Activated B cell treated with CpG ODN at 0.5 μM for 24 hours (primary cell): ENCODE results near the gene N4BP3. TPM values are rescaled to one million over a fixed set of nuclear protein-coding genes. Genes with fewer than 3 reads are reported as not detected.

Source experiments
- ATAC-seq: fragments of 200-7000 bp; cut with Tn5 transposase; one replicate; pipeline ENCODE4 v1.10.0; 2021; ENCODE audit warnings: low read depth, mild to moderate bottlenecking, moderate library complexity
- CTCF ChIA-PET: fragments of 350-600 bp; sonication (Branson Sonifier 250); formaldehyde crosslinking; loops from one replicate; lab custom pipeline; 2021; ENCODE audit warnings: antibody characterized with exemption; lab: Charles Lee
- POLR2A ChIA-PET: fragments of 350-600 bp; sonication (Branson Sonifier 250); formaldehyde crosslinking; loops from one replicate; lab custom pipeline; 2021; ENCODE audit warnings: antibody characterized with exemption; lab: Charles Lee
- DNase-seq: peaks from one replicate; pipeline ENCODE4 v3.0.0; 2022
- H3K27ac Mint-ChIP-seq: one replicate; pipeline ENCODE4 v1.8.0; 2020; ENCODE audit warnings: mixed read lengths
- H3K27me3 Mint-ChIP-seq: one replicate; pipeline ENCODE4 v1.8.0; 2021; ENCODE audit warnings: mixed read lengths
- H3K36me3 Mint-ChIP-seq: one replicate; pipeline ENCODE4 v1.8.0; 2021; ENCODE audit warnings: low read depth, mixed read lengths
- H3K4me1 Mint-ChIP-seq: one replicate; pipeline ENCODE4 v1.8.0; 2021; ENCODE audit warnings: mixed read lengths
- H3K4me3 Mint-ChIP-seq: one replicate; pipeline ENCODE4 v1.8.0; 2020; ENCODE audit warnings: mild to moderate bottlenecking, mixed read lengths
- H3K9me3 Mint-ChIP-seq: one replicate; pipeline ENCODE4 v1.8.0; 2020; ENCODE audit warnings: mixed read lengths
- intact Hi-C: fragments of 100-400 bp; cut with micrococcal nuclease; formaldehyde crosslinking; loops from one replicate; pipeline ENCODE4 v1.15.1; 2024
- total RNA-seq: library from RNA; stranded (reverse); gene quantifications from 2 replicates; pipeline ENCODE4 v1.2.3, GENCODE V29; 2022
- TF ChIP-seq, protein P1 (sequence below): fragments of 200-600 bp; IDR thresholded peaks from one replicate; pipeline ENCODE4 v1.8.0; 2022; ENCODE audit warnings: antibody characterized with exemption, mild to moderate bottlenecking

The N4BP3 gene
- total RNA-seq, 1 donor from 2014 or later, result 18.1 TPM

DNA sequence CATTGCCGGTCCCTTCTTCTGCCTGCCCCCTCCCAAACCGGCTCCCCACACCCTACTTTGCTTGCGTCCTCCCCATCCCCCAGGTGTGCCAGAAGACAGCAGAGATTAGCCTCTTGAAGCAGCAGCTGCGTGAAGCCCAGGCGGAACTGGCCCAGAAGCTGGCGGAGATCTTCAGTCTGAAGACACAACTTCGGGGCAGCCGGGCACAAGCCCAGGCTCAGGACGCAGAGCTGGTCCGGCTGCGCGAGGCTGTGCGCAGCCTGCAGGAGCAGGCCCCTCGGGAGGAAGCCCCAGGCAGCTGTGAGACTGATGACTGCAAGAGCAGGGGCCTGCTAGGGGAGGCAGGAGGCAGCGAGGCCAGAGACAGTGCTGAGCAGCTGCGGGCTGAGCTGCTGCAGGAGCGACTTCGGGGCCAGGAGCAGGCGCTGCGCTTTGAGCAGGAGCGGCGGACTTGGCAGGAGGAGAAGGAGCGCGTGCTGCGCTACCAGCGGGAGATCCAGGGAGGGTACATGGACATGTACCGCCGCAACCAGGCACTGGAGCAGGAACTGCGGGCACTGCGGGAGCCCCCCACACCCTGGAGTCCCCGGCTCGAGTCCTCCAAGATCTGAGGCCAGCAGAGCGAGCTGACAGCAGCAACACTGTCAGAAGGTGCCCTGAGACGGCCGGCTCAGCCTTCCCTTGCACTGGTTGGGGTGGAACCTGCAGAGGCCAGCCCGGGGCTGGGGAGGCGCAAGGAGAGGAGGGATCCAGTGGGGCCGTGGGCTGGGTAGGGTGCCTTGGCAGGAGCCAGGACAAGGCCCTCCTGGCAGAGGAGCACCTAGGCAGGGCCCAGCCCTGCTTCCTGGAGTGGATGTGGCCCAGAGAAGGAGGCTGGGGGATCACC lies 8.3 kb downstream of the N4BP3 start:
- TF ChIP-seq, protein P1, sequence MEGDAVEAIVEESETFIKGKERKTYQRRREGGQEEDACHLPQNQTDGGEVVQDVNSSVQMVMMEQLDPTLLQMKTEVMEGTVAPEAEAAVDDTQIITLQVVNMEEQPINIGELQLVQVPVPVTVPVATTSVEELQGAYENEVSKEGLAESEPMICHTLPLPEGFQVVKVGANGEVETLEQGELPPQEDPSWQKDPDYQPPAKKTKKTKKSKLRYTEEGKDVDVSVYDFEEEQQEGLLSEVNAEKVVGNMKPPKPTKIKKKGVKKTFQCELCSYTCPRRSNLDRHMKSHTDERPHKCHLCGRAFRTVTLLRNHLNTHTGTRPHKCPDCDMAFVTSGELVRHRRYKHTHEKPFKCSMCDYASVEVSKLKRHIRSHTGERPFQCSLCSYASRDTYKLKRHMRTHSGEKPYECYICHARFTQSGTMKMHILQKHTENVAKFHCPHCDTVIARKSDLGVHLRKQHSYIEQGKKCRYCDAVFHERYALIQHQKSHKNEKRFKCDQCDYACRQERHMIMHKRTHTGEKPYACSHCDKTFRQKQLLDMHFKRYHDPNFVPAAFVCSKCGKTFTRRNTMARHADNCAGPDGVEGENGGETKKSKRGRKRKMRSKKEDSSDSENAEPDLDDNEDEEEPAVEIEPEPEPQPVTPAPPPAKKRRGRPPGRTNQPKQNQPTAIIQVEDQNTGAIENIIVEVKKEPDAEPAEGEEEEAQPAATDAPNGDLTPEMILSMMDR, result no peak
- intact Hi-C loops, result loop anchor here (1.0 kb wide), 2 partner anchors 9 to 25 kb away; no protein-coding TSS in a partner anchor
- H3K27ac Mint-ChIP-seq, result no peak overlapping the region
- no peaks in the 10 kb centered on the region for H3K9me3 Mint-ChIP-seq
- ChIA-PET POLR2A (interaction anchor here (0.8 to 2.0 kb wide), 5 partner anchors 10 to 83 kb away, joined by 3 to 22 read pairs (median 5); partner anchors contain the start of genes HNRNPAB, NHP2 and RMND5B), CTCF (interaction anchor here (0.6 to 4.5 kb wide), 9 partner anchors 9 to 45 kb away, joined by 3 to 46 read pairs (median 6); partner anchors contain the start of genes NHP2 and RMND5B)
- DNase-seq (no peak), ATAC-seq (peak; percentile 9)
- no peaks in the 10 kb centered on the region for H3K27me3 Mint-ChIP-seq
- peak overlapping the region; percentile 55 for H3K4me3 Mint-ChIP-seq
- H3K36me3 Mint-ChIP-seq, result peaks cover 19% of the 10 kb centered on the region
- H3K4me1 Mint-ChIP-seq, result peaks cover 59% of the 10 kb centered on the region

DNA sequence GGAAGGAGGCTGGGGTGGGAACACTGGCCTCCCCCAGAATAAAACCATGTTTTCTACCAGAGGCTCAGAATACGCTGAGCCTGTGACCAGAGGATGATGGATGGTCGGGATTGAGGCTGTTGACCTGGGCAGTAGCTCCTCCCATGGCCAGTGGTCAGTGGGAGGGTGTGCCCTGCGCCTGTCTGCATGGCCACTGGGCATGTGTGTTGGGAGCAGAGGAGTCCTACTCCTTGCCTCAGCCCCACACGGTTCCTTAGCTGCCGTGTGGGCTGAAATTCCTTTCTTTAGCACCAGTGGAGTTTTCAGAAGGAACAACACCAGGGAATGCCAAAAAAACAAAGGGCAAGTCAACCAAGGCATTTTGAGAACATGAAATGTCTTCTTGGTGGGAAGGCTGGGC lies 9.0 kb downstream of the N4BP3 start:
- TF ChIP-seq, protein P1, result no peak
- ATAC-seq (no peak), DNase-seq (no peak)
- intact Hi-C loops, result no loop called here
- Mint-ChIP-seq H3K27ac (no peak overlapping the region), H3K9me3 (no peaks in the 10 kb centered on the region), H3K4me1 (peaks cover 52% of the 10 kb centered on the region), H3K4me3 (no peak overlapping the region), H3K27me3 (no peaks in the 10 kb centered on the region), H3K36me3 (peaks cover 19% of the 10 kb centered on the region)
- CTCF ChIA-PET, result interaction anchor here (4.5 kb wide), 1 partner anchor 46 kb away, joined by 46 read pairs; no protein-coding TSS in a partner anchor
- POLR2A ChIA-PET, result interaction anchor here (2.0 kb wide), 1 partner anchor 9 kb away, joined by 22 read pairs; the partner anchor contains the start of gene RMND5B

DNA sequence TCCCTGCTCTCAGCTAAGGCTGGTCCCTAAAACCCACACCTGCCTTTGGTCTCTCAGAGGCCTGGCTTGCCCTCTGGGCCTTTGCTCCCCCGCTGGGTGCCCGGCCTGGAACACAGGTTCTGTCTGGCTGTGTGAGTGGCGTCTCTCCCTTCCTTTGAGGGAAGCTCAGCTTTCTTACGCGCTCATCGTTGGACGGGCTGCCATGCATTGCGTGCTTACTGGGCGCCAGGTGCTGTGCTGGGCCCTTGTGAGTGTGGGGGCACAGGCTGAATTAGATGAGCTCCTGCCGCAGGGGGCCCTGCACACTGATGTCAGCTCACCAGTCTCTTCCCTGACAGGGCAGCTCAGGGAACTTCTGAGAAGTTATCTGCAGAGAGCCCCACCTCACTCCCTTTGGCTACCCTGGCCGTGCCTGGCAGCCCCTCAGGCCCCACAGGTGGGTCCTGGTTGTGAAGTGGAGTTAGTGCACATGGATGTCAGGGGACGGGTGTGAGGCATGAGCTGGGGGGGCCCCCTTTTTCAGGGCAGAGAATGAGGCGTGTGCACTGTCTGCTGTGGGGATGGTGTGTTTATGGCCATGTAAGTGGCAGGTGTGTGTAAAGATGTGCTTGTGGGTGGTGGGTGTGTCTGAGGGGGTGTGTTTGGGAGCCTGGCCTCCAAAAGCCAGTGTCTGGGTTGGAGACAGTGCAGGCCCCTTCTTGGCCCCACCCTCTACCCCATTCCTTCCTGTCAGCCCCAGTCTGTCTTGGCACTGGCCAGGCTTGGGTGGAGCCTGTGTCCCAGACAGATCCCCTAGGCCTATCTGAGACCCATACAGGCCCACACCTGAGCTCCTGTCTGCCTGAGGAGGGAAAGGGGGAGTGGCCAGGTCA lies 10.0 kb downstream of the N4BP3 start:
- CTCF ChIA-PET, result interaction anchor here (1.0 to 4.5 kb wide), 2 partner anchors 12 to 47 kb away, joined by 3 to 46 read pairs; no protein-coding TSS in a partner anchor
- no peak overlapping the region for H3K27ac Mint-ChIP-seq
- POLR2A ChIA-PET, result no interaction called here

DNA sequence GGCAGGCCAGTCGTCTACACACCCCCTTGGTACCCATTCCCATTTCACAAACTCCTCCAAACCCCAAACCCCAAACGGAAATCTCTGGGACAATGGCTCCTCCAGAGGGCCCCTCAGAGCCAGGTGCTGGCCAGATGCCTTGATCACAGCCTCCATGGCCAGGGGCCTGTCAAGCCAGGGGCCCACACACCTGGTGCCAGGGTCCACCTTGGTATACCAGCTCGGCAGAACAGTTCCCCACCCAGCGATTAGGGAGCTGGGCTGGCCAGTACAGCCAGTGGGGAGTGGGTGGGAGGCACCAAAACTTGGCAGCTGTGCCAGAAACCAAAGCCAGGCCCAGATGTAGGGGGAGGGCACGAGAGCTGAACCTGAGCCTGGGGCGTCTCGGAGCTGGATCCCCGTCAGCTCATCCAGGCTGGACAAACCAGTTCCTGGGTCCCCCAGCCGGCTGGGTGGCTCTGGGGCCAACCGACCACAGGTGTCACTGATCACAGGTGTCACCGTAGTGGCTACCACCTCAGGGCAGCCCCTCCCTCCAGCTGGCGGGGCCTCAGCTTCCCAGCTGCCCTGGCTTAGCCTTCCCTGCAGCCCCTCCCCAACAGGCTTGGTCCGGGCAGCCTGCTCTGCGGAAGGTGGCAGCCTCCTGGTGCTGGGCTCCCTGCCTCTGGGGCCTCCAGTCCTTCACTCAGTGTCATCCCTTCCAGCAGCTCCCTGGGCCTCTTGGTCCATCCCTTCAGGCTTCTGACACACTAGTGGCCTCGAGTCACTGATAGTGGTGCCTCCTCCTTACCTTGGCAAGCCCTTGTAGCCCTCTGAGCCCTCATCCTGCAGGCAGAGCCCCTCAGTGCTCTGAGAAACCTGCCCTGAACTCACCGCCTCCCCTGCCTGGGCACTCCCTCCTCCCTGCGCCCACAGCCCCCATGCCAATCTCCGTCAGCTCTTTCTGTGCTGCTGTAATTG lies 10.9 kb downstream of the N4BP3 start:
- Mint-ChIP-seq H3K4me3 (no peak overlapping the region), H3K27me3 (no peaks in the 10 kb centered on the region), H3K9me3 (no peaks in the 10 kb centered on the region), H3K27ac (no peak overlapping the region), H3K36me3 (peaks cover 19% of the 10 kb centered on the region), H3K4me1 (peaks cover 33% of the 10 kb centered on the region)
- POLR2A ChIA-PET, result interaction anchor here (0.6 kb wide), 1 partner anchor 11 kb away, joined by 4 read pairs; the partner anchor contains the start of gene N4BP3
- intact Hi-C loops, result loop anchor here (1.0 kb wide), 1 partner anchor 10 kb away; no protein-coding TSS in a partner anchor
- ATAC-seq (no peak), DNase-seq (no peak)
- CTCF ChIA-PET, result interaction anchor here (0.7 to 4.5 kb wide), 2 partner anchors 22 to 48 kb away, joined by 3 to 46 read pairs; no protein-coding TSS in a partner anchor
- TF ChIP-seq, protein P1, result no peak

More for the DNA sequence above, 10.0 kb downstream of the N4BP3 start:
- Mint-ChIP-seq H3K4me3 (no peak overlapping the region), H3K36me3 (peaks cover 19% of the 10 kb centered on the region), H3K9me3 (no peaks in the 10 kb centered on the region), H3K4me1 (peaks cover 42% of the 10 kb centered on the region), H3K27me3 (no peaks in the 10 kb centered on the region)
- intact Hi-C loops, result loop anchor here (1.0 kb wide), 1 partner anchor 9 kb away; no protein-coding TSS in a partner anchor
- ATAC-seq (no peak), DNase-seq (no peak)
- TF ChIP-seq, protein P1, result no peak
